ENCODE data around the gene SNX7. TPM values are rescaled to one million over a fixed set of nuclear protein-coding genes. Genes with fewer than 3 reads are reported as not detected.

SNX7 gene
- total and polyA plus RNA-seq, 12 donors: 3.6 to 24.8 (median 15.2) TPM

GRCh38 chr1:98797506-98797905 is 136.0 kb downstream of the SNX7 start:
- Histone ChIP-seq H3K27me3 (no peaks in the 10 kb centered on the region), H3K4me3 (no peak overlapping the region), H3K36me3 (no peaks in the 10 kb centered on the region), H3K9me3 (no peaks in the 10 kb centered on the region), H3K27ac (no peak overlapping the region), H3K4me1 (no peaks in the 10 kb centered on the region)
- TF ChIP-seq CTCF (IDR thresholded peaks at IDR 0.05): no peak
- ATAC-seq: no peak
- no peak for DNase-seq
- 84 to 85% methylated on average over 2 of the region's 2 CpGs for WGBS, 2 donors
- intact Hi-C loops (cut with DNase I): loop anchor here in 3 of 10 donors (10.0 kb wide), 2 partner anchors 907 to 937 kb away; no protein-coding TSS in a partner anchor
